Measurements from ENCODE around the gene RFESD.
"Not testable (repeated sequence)": the region's sequence is repeated elsewhere in the genome, so short reads cannot be mapped to it uniquely, and the experiment has no call there.

RFESD gene

GRCh38 chr5:95697781-95698681 is 51.5 kb downstream of the RFESD start:
- DNase-seq (ENCODE audit: low read depth): no peak
- no peak overlapping the region for H3K4me3 ChIP-seq (ENCODE audit: low read depth, low read length)

- DNase-seq (ENCODE audit: low read depth): no peak
- H3K4me3 ChIP-seq (ENCODE audit: low read depth, low read length): no peak overlapping the region
Observed at GRCh38 chr5:95699337-95699736, 52.8 kb downstream of the RFESD start.

- DNase-seq (ENCODE audit: low read depth): no peak
- no peak overlapping the region for H3K4me3 ChIP-seq (ENCODE audit: low read depth, low read length)
Observed at GRCh38 chr5:95701074-95701473, 54.5 kb downstream of the RFESD start.

- no peak overlapping the region for H3K4me3 ChIP-seq (ENCODE audit: low read depth, low read length)
- DNase-seq (ENCODE audit: low read depth): no peak
Observed at GRCh38 chr5:95704150-95704549, 57.6 kb downstream of the RFESD start.

GRCh38 chr5:95706196-95706595 is 59.6 kb downstream of the RFESD start:
- not testable (repeated sequence) for H3K4me3 ChIP-seq (ENCODE audit: low read depth, low read length); DNase-seq (ENCODE audit: low read depth)

- H3K4me3 ChIP-seq (ENCODE audit: low read depth, low read length): no peak overlapping the region
- DNase-seq (ENCODE audit: low read depth): no peak
Observed at GRCh38 chr5:95707055-95707454, 60.5 kb downstream of the RFESD start.
